Activated naive CD8-positive, alpha-beta T cell (primary cell): ENCODE measurements around the gene AQP6.

Experiments used
- H3K27ac Mint-ChIP-seq: one replicate; pipeline ENCODE4 v1.8.0; 2021; ENCODE audit warnings: mixed read lengths
- H3K27me3 Mint-ChIP-seq: one replicate; pipeline ENCODE4 v1.8.0; 2021; ENCODE audit warnings: mixed read lengths
- H3K36me3 Mint-ChIP-seq: one replicate; pipeline ENCODE4 v1.8.0; 2021; ENCODE audit warnings: mixed read lengths
- H3K4me1 Mint-ChIP-seq: one replicate; pipeline ENCODE4 v1.8.0; 2021; ENCODE audit warnings: low read depth, mixed read lengths
- H3K4me3 Mint-ChIP-seq: one replicate; pipeline ENCODE4 v1.8.0; 2021; ENCODE audit warnings: mild to moderate bottlenecking, mixed read lengths
- H3K9me3 Mint-ChIP-seq: one replicate; pipeline ENCODE4 v1.8.0; 2021; ENCODE audit warnings: low read depth, mixed read lengths

AQP6 gene

GRCh38 chr12:49948866-49949845 is 23.6 kb upstream of the AQP6 start:
- Mint-ChIP-seq H3K27me3 (peaks cover 5% of the 10 kb centered on the region), H3K4me3 (no peak overlapping the region), H3K9me3 (no peaks in the 10 kb centered on the region), H3K36me3 (no peaks in the 10 kb centered on the region), H3K27ac (no peak overlapping the region), H3K4me1 (peaks cover 18% of the 10 kb centered on the region)

- Mint-ChIP-seq H3K27ac (no peak overlapping the region), H3K36me3 (no peaks in the 10 kb centered on the region), H3K27me3 (peaks cover 12% of the 10 kb centered on the region), H3K4me3 (no peak overlapping the region), H3K9me3 (no peaks in the 10 kb centered on the region), H3K4me1 (peaks cover 15% of the 10 kb centered on the region)
These were observed 22.9 kb upstream of the AQP6 start for GRCh38 chr12:49949866-49950265.

- peaks cover 10% of the 10 kb centered on the region for H3K4me1 Mint-ChIP-seq
- no peak within 1 kb of the TSS for H3K27ac Mint-ChIP-seq
- no peaks in the 10 kb centered on the region for H3K9me3 Mint-ChIP-seq
- peaks cover 14% of the 10 kb centered on the region for H3K27me3 Mint-ChIP-seq
- no peak within 1 kb of the TSS for H3K4me3 Mint-ChIP-seq
- no peaks in the 10 kb centered on the region for H3K36me3 Mint-ChIP-seq
These were observed 22.2 kb upstream of the AQP6 start, which contains the start of gene AQP2 for GRCh38 chr12:49950273-49951251. Gene AQP2, plus strand, starts transcription at chr12:49950737. Its CDS starts 94 bp downstream, at chr12:49950831.

- no peaks in the 10 kb centered on the region for H3K9me3 Mint-ChIP-seq
- no peaks in the 10 kb centered on the region for H3K36me3 Mint-ChIP-seq
- H3K4me3 Mint-ChIP-seq = no peak overlapping the region
- H3K27ac Mint-ChIP-seq = no peak overlapping the region
- peaks cover 2% of the 10 kb centered on the region for H3K4me1 Mint-ChIP-seq
- H3K27me3 Mint-ChIP-seq = peaks cover 14% of the 10 kb centered on the region
These were observed 21.1 kb upstream of the AQP6 start for GRCh38 chr12:49951411-49952240.

GRCh38 chr12:49952391-49953055 is 20.2 kb upstream of the AQP6 start:
- no peak overlapping the region for H3K27ac Mint-ChIP-seq
- no peak overlapping the region for H3K4me3 Mint-ChIP-seq
- H3K9me3 Mint-ChIP-seq = no peaks in the 10 kb centered on the region
- no peaks in the 10 kb centered on the region for H3K36me3 Mint-ChIP-seq
- peaks cover 18% of the 10 kb centered on the region for H3K27me3 Mint-ChIP-seq
- peaks cover 2% of the 10 kb centered on the region for H3K4me1 Mint-ChIP-seq

GRCh38 chr12:49953151-49953550 is 19.6 kb upstream of the AQP6 start:
- H3K9me3 Mint-ChIP-seq = no peaks in the 10 kb centered on the region
- peaks cover 18% of the 10 kb centered on the region for H3K27me3 Mint-ChIP-seq
- no peak overlapping the region for H3K27ac Mint-ChIP-seq
- H3K4me3 Mint-ChIP-seq = no peak overlapping the region
- no peaks in the 10 kb centered on the region for H3K36me3 Mint-ChIP-seq
- H3K4me1 Mint-ChIP-seq = peaks cover 2% of the 10 kb centered on the region

- Mint-ChIP-seq H3K27ac (no peak overlapping the region), H3K9me3 (no peaks in the 10 kb centered on the region), H3K36me3 (no peaks in the 10 kb centered on the region), H3K27me3 (peaks cover 20% of the 10 kb centered on the region), H3K4me1 (peaks cover 2% of the 10 kb centered on the region), H3K4me3 (no peak overlapping the region)
These were observed 18.5 kb upstream of the AQP6 start for GRCh38 chr12:49953961-49954846.

- no peak overlapping the region for H3K4me3 Mint-ChIP-seq
- H3K9me3 Mint-ChIP-seq = no peaks in the 10 kb centered on the region
- H3K27me3 Mint-ChIP-seq = peaks cover 26% of the 10 kb centered on the region
- no peaks in the 10 kb centered on the region for H3K36me3 Mint-ChIP-seq
- H3K4me1 Mint-ChIP-seq = peaks cover 3% of the 10 kb centered on the region
- H3K27ac Mint-ChIP-seq = no peak overlapping the region
These were observed 17.6 kb upstream of the AQP6 start for GRCh38 chr12:49954863-49955830.

- H3K36me3 Mint-ChIP-seq = peaks cover 3% of the 10 kb centered on the region
- H3K4me1 Mint-ChIP-seq = peaks cover 9% of the 10 kb centered on the region
- no peak overlapping the region for H3K4me3 Mint-ChIP-seq
- H3K27ac Mint-ChIP-seq = no peak overlapping the region
- H3K27me3 Mint-ChIP-seq = peaks cover 32% of the 10 kb centered on the region
- H3K9me3 Mint-ChIP-seq = no peaks in the 10 kb centered on the region
These were observed 16.7 kb upstream of the AQP6 start for GRCh38 chr12:49955899-49956662.

GRCh38 chr12:49956663-49957569 is 15.8 kb upstream of the AQP6 start:
- peaks cover 9% of the 10 kb centered on the region for H3K4me1 Mint-ChIP-seq
- peaks cover 32% of the 10 kb centered on the region for H3K27me3 Mint-ChIP-seq
- no peak overlapping the region for H3K4me3 Mint-ChIP-seq
- peaks cover 3% of the 10 kb centered on the region for H3K36me3 Mint-ChIP-seq
- H3K27ac Mint-ChIP-seq = peak overlapping the region; percentile 16
- no peaks in the 10 kb centered on the region for H3K9me3 Mint-ChIP-seq

- Mint-ChIP-seq H3K4me1 (peaks cover 11% of the 10 kb centered on the region), H3K36me3 (peaks cover 3% of the 10 kb centered on the region), H3K9me3 (no peaks in the 10 kb centered on the region), H3K27ac (peak overlapping the region; percentile 16), H3K27me3 (peaks cover 33% of the 10 kb centered on the region), H3K4me3 (no peak overlapping the region)
These were observed 15.2 kb upstream of the AQP6 start for GRCh38 chr12:49957570-49957967.
